Stimulated activated CD4-positive, alpha-beta T cell treated with anti-CD3 and anti-CD28 coated beads, Interleukin-2, amount 100 ng/mL, for 48 hours (primary cell): ENCODE measurements around the gene IPO11.
"Not testable (repeated sequence)": the region's sequence is repeated elsewhere in the genome, so short reads cannot be mapped to it uniquely, and the experiment has no call there.

Source experiments
- DNase-seq, 2 donors: peaks; one replicate each; pipeline ENCODE4 v3.0.0-alpha.2; 2020

IPO11 gene

GRCh38 chr5:62450259-62450658 lies 37.7 kb downstream of the IPO11 start:
- no peak for DNase-seq

- DNase-seq: no peak
Observed at GRCh38 chr5:62457071-62457470, 44.5 kb downstream of the IPO11 start.

GRCh38 chr5:62460578-62460983 lies 48.0 kb downstream of the IPO11 start:
- DNase-seq: no peak

- no peak for DNase-seq
Observed at GRCh38 chr5:62461561-62461960, 49.0 kb downstream of the IPO11 start.

DNA sequence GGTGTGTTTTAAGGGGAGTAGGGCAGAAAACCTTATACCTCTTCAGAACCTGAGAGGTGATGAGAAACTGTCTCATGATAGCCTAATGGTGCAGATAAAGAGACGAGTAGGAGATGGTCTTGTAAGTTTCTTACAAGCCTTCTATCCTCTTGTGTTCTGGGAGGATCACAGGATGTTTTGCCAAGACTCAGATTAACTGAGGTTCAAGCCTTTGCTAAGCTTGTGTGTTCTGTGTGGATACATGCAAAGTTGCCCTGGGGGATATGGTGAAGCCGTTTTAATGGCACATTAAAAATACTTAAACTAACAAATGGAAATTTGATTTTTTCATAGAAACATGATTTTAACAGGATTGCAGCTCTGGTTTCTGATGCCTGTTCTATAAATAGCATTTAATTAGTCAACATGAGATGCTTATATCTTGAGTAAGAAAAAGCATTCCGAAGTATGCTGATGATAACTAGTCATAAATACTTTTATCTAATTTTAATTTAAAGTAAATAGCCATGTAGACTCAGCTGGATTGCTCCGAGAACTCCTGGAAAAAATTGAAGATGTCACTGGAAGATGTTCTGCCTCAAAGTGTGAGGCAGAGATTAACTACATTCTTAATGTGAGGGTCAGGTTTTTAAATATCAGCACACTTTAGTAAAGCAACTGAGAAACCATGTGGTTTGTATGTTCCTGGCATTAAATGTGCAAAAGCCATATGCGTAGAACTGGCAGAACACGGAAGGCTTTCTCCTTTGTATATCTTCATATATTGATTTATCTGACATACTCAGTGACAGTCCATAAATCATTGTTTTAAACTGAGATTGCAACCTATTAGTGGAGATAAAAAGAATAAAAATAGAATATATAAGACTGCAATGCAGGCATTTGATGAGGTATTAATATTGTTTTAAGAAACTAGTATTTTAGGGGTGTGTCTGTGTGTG lies 53.7 kb downstream of the IPO11 start:
- no peak for DNase-seq

DNA sequence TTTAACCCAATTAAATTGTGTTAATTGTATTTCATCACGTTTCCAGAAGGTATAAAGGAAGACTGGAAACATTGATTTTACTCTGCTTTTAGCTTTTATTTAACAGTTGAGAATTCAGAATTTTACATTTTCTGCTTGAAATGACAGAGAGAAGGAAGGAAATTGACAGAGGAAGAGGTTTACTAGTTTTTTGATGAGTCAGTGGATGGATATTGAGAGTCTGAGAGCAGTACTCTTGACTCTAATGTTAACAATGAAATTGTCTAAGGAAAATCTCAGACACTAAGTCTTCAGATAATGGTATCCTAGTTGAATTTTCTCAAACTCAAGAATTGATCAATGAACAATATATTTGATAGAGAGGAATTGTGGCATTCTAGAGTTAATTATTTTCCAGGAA lies 60.6 kb downstream of the IPO11 start:
- DNase-seq: no peak

- no peak for DNase-seq
Observed at GRCh38 chr5:62475072-62475471, 62.5 kb downstream of the IPO11 start.

DNA sequence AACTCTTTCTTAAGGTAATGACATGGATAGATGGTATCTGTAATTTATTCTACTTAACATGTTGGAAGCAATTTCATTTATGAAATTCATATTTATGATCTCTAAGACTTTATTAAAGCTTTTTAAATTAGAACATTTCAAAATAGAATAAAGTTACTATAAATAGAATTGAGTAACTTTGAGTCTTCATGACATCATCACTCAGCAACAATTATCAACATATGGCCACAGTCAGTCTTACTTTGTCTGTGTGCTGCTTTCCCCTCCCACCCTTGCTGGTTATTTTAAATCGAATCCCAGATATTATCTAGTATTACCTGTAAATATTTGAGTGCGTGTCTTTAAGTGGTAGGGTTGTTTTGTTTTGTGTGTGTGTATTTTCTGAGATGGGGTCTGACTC lies 65.2 kb downstream of the IPO11 start:
- no peak for DNase-seq

- no peak for DNase-seq
Observed at GRCh38 chr5:62483556-62483955, 71.0 kb downstream of the IPO11 start.

GRCh38 chr5:62486672-62487071 lies 74.1 kb downstream of the IPO11 start:
- no peak for DNase-seq

DNA sequence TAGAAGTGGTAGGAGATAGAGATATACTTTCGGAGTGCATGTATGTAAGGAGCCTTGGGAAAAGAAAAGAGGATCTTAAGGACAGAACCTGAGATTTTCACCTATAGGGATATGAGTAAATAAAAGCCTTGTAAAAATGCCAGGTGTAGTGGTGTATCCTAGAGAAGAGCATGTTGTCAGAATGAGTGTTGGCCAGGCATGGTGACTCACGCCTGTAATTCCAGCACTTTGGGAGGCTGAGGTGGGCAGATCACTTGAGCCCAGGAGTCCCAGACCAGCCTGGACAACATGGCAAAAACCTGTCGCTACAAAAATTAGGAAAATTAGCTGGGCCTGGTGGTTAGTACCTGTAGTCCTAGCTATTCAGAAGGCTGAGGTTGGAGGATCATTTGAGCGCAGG lies 76.0 kb downstream of the IPO11 start:
- DNase-seq: no peak

GRCh38 chr5:62489471-62489870 lies 76.9 kb downstream of the IPO11 start:
- no peak for DNase-seq

- no peak for DNase-seq
Observed at GRCh38 chr5:62494772-62495171, 82.2 kb downstream of the IPO11 start.

- no peak for DNase-seq
Observed at GRCh38 chr5:62496876-62497275, 84.3 kb downstream of the IPO11 start.

DNA sequence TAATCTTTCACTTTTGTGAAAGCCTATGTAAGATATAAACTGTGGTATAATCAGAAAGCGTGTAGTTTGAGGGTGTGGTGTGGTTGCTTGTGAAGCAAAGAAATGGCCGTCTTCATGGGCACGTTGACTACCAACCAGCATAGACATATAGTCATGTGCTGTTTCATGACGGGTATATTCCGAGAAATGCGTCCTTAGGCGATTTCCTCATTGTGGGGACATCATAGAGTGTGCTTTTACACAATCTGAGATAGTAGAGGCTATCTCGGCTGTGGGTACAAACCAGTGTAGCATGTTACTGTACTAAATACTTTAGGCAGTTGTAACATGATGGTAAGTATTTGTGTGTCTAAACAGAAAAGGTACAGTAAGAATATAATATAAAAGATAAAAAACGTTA lies 86.4 kb downstream of the IPO11 start:
- DNase-seq: no peak

DNA sequence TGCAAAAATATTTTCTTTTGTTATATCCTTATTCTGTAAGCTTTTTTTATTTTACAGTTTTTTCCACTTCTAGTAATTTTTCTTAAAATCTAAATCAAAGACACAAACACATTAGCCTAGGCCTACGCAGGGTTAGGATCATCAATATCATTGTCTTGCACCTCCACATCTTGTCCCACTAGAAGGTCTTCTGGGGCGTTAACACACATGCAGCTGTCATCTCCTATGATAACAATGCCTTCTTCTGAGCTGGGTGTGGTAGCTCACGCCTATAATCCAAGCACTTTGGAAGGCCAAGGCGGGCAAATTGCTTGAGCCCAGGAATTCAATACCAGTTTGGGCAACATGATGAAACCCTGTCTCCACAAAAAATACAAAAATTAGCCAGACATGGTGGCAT lies 87.2 kb downstream of the IPO11 start:
- no peak for DNase-seq

DNA sequence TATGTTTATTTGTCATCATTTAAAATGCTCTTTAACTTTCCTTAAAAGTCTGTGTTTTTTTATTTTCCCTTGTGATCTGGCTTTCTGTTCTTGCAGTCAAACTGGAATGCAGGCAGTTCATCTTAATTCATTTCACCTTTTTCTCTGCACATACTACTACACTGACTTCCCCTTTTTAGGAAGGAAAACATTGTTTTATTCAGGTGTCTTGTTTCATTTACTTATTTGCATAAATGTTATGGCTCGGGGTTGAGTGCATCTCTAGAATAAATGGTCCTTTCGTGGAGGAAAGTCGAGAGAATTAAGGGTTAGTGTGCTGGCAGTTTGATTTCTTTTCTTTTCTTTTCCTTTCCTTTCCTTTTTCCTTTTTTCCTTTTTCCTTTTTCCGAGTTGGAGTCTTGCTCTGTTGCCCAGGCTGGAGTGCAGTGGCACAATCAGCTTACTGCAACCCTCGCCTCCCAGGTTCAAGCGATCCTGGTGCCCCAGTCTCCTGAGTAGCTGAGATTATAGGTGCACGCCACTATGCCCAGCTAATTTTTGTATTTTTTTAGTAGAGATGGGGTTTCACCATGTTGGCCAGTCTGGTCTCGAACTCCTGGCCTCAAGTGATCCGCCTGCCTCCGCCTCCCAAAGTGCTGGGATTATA lies 90.0 kb downstream of the IPO11 start:
- DNase-seq: no peak

DNA sequence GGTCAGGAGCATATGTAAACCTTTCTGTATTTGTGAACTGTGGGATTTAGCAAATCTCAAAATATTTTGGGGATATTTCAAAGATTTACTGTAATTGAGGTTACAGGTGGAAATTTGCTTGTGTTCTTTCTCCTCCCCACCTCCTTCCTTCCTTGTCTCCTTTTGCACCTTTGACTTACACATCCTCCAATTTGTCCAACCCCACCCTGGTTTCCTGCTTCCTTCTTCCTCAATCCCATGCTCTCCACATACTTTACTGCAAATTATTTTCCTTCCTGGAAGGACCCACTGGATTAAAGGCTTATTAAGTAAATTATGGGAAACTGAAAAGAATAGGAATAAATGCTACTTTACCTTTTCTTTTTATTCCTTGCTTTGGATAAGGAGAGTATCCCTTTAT lies 91.6 kb downstream of the IPO11 start:
- DNase-seq: no peak

DNA sequence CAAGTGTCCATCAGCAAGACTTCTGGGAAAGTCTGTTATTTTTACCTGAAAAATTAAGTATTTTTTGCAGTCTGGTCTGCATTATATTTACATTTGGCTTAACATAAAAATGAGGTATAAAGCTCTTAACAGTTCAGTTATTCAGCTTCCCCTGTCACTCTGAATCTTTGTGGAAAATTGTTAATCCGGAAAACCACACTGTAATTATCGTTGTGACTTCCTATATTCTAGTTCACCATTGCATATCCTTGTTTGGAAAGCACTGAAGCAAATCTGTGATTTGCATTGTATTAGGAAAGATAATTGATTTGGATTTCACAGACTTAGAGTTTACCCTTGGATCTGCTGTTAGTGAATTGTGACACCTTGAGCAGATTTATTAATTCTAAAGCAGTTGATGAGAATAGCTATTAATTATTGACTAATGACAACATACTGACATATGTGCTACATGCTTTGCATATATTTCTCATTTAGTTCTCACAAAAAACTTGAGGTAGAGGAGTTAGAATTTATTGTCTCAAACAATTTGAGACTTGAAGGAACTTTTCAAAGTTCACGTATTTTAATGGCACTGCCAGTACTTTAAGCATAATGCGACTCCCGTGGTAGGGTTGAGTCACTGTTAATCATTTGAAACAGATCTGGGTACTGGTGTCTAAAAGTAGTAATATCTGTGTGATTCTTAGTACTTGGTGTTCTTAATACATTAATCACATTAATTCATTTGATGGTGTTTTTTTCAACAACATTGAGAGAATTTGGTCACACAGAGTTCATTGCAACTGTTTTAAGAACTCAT lies 94.3 kb downstream of the IPO11 start:
- DNase-seq: no peak

DNA sequence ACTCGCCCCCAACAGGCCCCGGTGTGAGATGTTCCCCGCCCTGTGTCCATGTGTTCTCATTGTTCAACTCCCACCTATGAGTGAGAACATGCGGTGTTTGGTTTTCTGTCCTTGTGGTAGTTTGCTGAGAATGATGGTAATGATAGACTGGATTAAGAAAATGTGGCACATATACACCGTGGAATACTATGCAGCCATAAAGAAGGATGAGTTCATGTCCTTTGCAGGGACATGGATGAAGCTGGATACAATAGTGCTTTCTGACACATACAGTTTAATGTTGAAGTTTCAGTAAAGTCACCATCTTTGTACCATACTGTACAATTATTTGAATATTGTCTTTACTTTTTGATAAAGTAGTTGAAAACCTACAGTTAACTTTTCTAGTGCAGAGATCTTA lies 96.2 kb downstream of the IPO11 start:
- DNase-seq: not testable (repeated sequence)

DNA sequence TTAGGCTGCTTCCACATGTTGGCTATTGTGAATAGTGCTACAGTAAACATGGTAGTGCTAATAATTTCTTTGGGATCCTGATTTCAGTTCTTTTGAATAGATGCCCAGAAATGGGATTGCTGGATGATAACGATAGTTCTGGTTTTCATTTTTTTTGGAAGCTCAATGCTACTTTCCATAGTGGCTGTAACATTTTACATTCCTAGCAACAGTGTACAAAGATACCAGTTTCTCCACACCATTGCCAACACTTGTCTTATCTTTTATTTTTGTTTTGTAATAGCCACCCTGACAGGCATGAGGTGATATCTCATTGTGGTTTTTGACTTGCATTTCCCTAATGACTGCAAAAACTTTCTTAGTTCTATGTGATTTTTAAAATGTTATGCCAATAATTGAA lies 97.2 kb downstream of the IPO11 start:
- DNase-seq: no peak

GRCh38 chr5:62513085-62513484 lies 100.5 kb downstream of the IPO11 start:
- not testable (repeated sequence) for DNase-seq

GRCh38 chr5:62514510-62515119 lies 102.1 kb downstream of the IPO11 start:
- DNase-seq: no peak
